Activated B cell treated with CpG ODN at 0.5 μM for 24 hours (primary cell): ENCODE measurements around the gene RRP1. TPM values are rescaled to one million over a fixed set of nuclear protein-coding genes. Genes with fewer than 3 reads are reported as not detected.
A peak's percentile ranks its signal among the peaks of the same experiment; 100 is the strongest.

Source experiments
- ATAC-seq: fragments of 200-7000 bp; cut with Tn5 transposase; one replicate; pipeline ENCODE4 v1.10.0; 2021; ENCODE audit warnings: low read depth, mild to moderate bottlenecking, moderate library complexity
- CTCF ChIA-PET: fragments of 350-600 bp; sonication (Branson Sonifier 250); formaldehyde crosslinking; loops from one replicate; lab custom pipeline; 2021; ENCODE audit warnings: antibody characterized with exemption; lab: Charles Lee
- POLR2A ChIA-PET: fragments of 350-600 bp; sonication (Branson Sonifier 250); formaldehyde crosslinking; loops from one replicate; lab custom pipeline; 2021; ENCODE audit warnings: antibody characterized with exemption; lab: Charles Lee
- DNase-seq: peaks from one replicate; pipeline ENCODE4 v3.0.0; 2022
- H3K27ac Mint-ChIP-seq: one replicate; pipeline ENCODE4 v1.8.0; 2020; ENCODE audit warnings: mixed read lengths
- H3K27me3 Mint-ChIP-seq: one replicate; pipeline ENCODE4 v1.8.0; 2021; ENCODE audit warnings: mixed read lengths
- H3K36me3 Mint-ChIP-seq: one replicate; pipeline ENCODE4 v1.8.0; 2021; ENCODE audit warnings: low read depth, mixed read lengths
- H3K4me1 Mint-ChIP-seq: one replicate; pipeline ENCODE4 v1.8.0; 2021; ENCODE audit warnings: mixed read lengths
- H3K4me3 Mint-ChIP-seq: one replicate; pipeline ENCODE4 v1.8.0; 2020; ENCODE audit warnings: mild to moderate bottlenecking, mixed read lengths
- H3K9me3 Mint-ChIP-seq: one replicate; pipeline ENCODE4 v1.8.0; 2020; ENCODE audit warnings: mixed read lengths
- CTCF ChIP-seq: fragments of 200-600 bp; IDR thresholded peaks from one replicate; pipeline ENCODE4 v1.8.0; 2022; ENCODE audit warnings: antibody characterized with exemption, mild to moderate bottlenecking
- intact Hi-C: fragments of 100-400 bp; cut with micrococcal nuclease; formaldehyde crosslinking; loops from one replicate; pipeline ENCODE4 v1.15.1; 2024
- total RNA-seq: library from RNA; stranded (reverse); gene quantifications from 2 replicates; pipeline ENCODE4 v1.2.3, GENCODE V29; 2022

The RRP1 gene
- total RNA-seq, 1 donor from 2014 or later = 36.8 TPM

- ChIA-PET CTCF (no interaction called here), POLR2A (no interaction called here)
- no peak overlapping the region for H3K27ac Mint-ChIP-seq
- TF ChIP-seq CTCF = no peak
- intact Hi-C loops = no loop called here
- peaks cover 27% of the 10 kb centered on the region for H3K4me1 Mint-ChIP-seq
- ATAC-seq (no peak), DNase-seq (no peak)
- peaks cover 10% of the 10 kb centered on the region for H3K36me3 Mint-ChIP-seq
- peak overlapping the region; percentile 52 for H3K4me3 Mint-ChIP-seq
- no peaks in the 10 kb centered on the region for H3K27me3 Mint-ChIP-seq
- no peaks in the 10 kb centered on the region for H3K9me3 Mint-ChIP-seq
Observed at GRCh38 chr21:43778469-43779335, 10.7 kb upstream of the RRP1 start.

GRCh38 chr21:43779660-43780059, 9.7 kb upstream of the RRP1 start:
- no peak for TF ChIP-seq CTCF
- intact Hi-C loops = no loop called here
- H3K9me3 Mint-ChIP-seq = no peaks in the 10 kb centered on the region
- H3K27ac Mint-ChIP-seq = no peak overlapping the region
- ChIA-PET POLR2A (no interaction called here), CTCF (no interaction called here)
- H3K4me1 Mint-ChIP-seq = peaks cover 19% of the 10 kb centered on the region
- peaks cover under 1% of the 10 kb centered on the region for H3K36me3 Mint-ChIP-seq
- H3K4me3 Mint-ChIP-seq = no peak overlapping the region
- ATAC-seq (no peak), DNase-seq (no peak)
- H3K27me3 Mint-ChIP-seq = no peaks in the 10 kb centered on the region

- ATAC-seq (no peak), DNase-seq (no peak)
- ChIA-PET CTCF (no interaction called here), POLR2A (interaction anchor here (1.2 kb wide), 1 partner anchor 37 kb away, joined by 3 read pairs; no protein-coding TSS in a partner anchor)
- Mint-ChIP-seq H3K4me1 (peaks cover 10% of the 10 kb centered on the region), H3K27ac (no peak overlapping the region), H3K4me3 (no peak overlapping the region), H3K9me3 (no peaks in the 10 kb centered on the region), H3K36me3 (no peaks in the 10 kb centered on the region), H3K27me3 (no peaks in the 10 kb centered on the region)
- TF ChIP-seq CTCF = no peak
- intact Hi-C loops = no loop called here
Observed at GRCh38 chr21:43781846-43782245, 7.5 kb upstream of the RRP1 start.

- H3K27ac Mint-ChIP-seq = no peak overlapping the region
- CTCF ChIA-PET = no interaction called here
- DNase-seq = no peak
- H3K4me1 Mint-ChIP-seq = peaks cover 10% of the 10 kb centered on the region
- H3K36me3 Mint-ChIP-seq = no peaks in the 10 kb centered on the region
- H3K4me3 Mint-ChIP-seq = no peak overlapping the region
- intact Hi-C loops = no loop called here
- POLR2A ChIA-PET = interaction anchor here (1.2 kb wide), 1 partner anchor 37 kb away, joined by 3 read pairs; no protein-coding TSS in a partner anchor
- H3K27me3 Mint-ChIP-seq = no peaks in the 10 kb centered on the region
- no peaks in the 10 kb centered on the region for H3K9me3 Mint-ChIP-seq
- TF ChIP-seq CTCF = no peak
- no peak for ATAC-seq
Observed at GRCh38 chr21:43782431-43783097, 6.8 kb upstream of the RRP1 start.

GRCh38 chr21:43783098-43783700, 6.2 kb upstream of the RRP1 start:
- CTCF ChIA-PET = no interaction called here
- intact Hi-C loops = no loop called here

More at GRCh38 chr21:43783098-43783700, 6.2 kb upstream of the RRP1 start:
- Mint-ChIP-seq H3K27me3 (no peaks in the 10 kb centered on the region), H3K4me1 (peaks cover 10% of the 10 kb centered on the region), H3K9me3 (no peaks in the 10 kb centered on the region), H3K4me3 (no peak overlapping the region), H3K36me3 (no peaks in the 10 kb centered on the region), H3K27ac (no peak overlapping the region)
- DNase-seq (no peak), ATAC-seq (no peak)
- POLR2A ChIA-PET = interaction anchor here (0.5 to 1.2 kb wide), 2 partner anchors 36 to 421 kb away, joined by 3 to 5 read pairs; no protein-coding TSS in a partner anchor
- no peak for TF ChIP-seq CTCF
